Urinary bladder (tissue), 4 donors: ENCODE measurements around the gene POLE. TPM values are rescaled to one million over a fixed set of nuclear protein-coding genes. Genes with fewer than 3 reads are reported as not detected.

Experiments
- DNase-seq: peaks from one replicate; pipeline ENCODE4 v3.0.0-alpha.2; 2015; ENCODE audit errors: extremely low spot score
- H3K27ac ChIP-seq: one replicate; pipeline ENCODE4 v1.5.1; 2013; ENCODE audit warnings: low read depth, mild to moderate bottlenecking, moderate library complexity
- H3K36me3 ChIP-seq: one replicate; pipeline ENCODE4 v1.6.1; 2013; ENCODE audit warnings: mild to moderate bottlenecking, moderate library complexity; ENCODE audit not compliant: insufficient read depth
- H3K4me1 ChIP-seq: one replicate; pipeline ENCODE4 v1.6.1; 2013; ENCODE audit warnings: mild to moderate bottlenecking, moderate library complexity; ENCODE audit not compliant: insufficient read depth
- H3K4me3 ChIP-seq: one replicate; pipeline ENCODE4 v1.5.1; 2013; ENCODE audit warnings: low read depth, low read length
- WGBS: extraction: QIAGEN DNeasy Blood & Tissue Kit; methylation state at CpG from one replicate; pipeline ENCODE4 v1.1.7; 2013; 5-methylcytosine and 5-hydroxymethylcytosine counted together
- polyA plus RNA-seq: library from polyadenylated mRNA; stranded (reverse); fragments of 200-250 nt; gene quantifications from one replicate; pipeline ENCODE4 v1.2.3, GENCODE V29; 2013
- total RNA-seq: library from RNA; depleted of rRNA; stranded (reverse); fragments of >200 nt; gene quantifications from one replicate; pipeline ENCODE4 v1.2.3, GENCODE V29; 2014
- donor health status: healthy with polysubstance abuse.
- donor health status: healthy.

Gene POLE
- total and polyA plus RNA-seq, 2 donors = 17.9 to 49.7 TPM

DNA sequence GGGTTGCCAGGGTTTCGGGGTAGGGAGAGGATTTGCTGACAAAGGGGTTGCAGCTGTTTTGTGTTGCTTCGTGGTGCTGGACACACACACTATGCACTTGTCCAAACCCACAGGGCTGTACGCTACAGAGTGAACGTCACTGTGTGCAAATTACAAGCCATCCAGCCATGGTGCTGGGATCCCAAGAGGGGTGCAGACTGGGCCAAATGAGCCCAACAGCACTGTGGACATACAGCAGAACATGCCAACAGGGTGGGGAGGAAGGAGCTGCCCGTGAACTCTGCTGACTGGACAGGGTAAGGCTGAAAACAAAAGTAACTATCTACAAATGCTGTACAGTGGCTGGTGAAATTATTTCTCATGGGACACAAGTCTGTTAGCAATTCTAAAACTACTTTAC, 25.2 kb downstream of the POLE start:
- DNase-seq = no peak
- Histone ChIP-seq H3K27ac (no peak overlapping the region), H3K4me3 (no peak overlapping the region), H3K4me1 (no peaks in the 10 kb centered on the region), H3K36me3 (no peaks in the 10 kb centered on the region)
- 74% methylated on average over 5 of the region's 5 CpGs for WGBS

DNA sequence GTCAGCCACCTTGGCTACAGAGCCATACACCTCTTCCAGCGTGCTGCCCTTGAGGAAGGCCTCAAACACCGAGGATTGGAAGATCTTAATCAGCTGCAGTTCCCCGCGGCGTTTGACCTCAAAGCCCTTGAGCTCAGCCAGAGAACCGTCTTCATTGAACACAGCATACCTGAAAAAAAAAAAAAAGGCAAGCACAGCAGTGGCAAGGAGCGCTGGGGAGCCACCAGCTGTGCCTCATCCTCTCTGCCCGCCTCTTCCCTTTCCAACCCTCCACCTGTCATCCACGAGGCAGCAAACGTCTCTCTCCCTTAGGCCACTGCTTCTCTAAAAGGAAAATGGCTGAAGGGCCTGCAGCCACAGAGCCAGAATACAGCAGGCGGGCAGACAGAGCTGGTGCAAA, 26.1 kb downstream of the POLE start:
- Histone ChIP-seq H3K4me3 (no peak overlapping the region), H3K4me1 (no peaks in the 10 kb centered on the region), H3K36me3 (no peaks in the 10 kb centered on the region), H3K27ac (no peak overlapping the region)
- 82% methylated on average over 11 of the region's 11 CpGs for WGBS
- no peak for DNase-seq

DNA sequence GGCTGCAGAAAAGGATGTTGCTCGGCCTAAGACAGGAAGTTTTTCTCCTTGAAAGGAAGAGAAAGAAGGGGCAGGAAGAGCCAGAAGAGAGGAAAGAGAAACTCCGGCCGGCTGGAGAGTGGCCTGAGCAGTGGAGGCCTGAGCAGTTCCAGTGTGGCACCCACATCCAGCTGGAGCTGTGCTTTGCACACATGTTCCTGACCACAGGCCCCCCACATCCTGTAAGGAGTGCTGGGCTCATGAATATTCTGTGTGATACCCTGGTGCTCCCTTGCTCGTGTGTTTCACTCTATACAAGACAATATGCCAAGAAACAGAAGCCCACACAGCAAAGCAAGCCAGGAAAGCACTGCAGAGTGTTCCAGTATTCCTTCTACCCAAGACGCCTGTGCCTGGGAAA, 27.1 kb downstream of the POLE start:
- WGBS = 75% methylated on average over 5 of the region's 5 CpGs
- DNase-seq = no peak
- no peak overlapping the region for H3K4me3 ChIP-seq
- H3K27ac ChIP-seq = no peak overlapping the region
- no peaks in the 10 kb centered on the region for H3K4me1 ChIP-seq
- H3K36me3 ChIP-seq = no peaks in the 10 kb centered on the region

DNA sequence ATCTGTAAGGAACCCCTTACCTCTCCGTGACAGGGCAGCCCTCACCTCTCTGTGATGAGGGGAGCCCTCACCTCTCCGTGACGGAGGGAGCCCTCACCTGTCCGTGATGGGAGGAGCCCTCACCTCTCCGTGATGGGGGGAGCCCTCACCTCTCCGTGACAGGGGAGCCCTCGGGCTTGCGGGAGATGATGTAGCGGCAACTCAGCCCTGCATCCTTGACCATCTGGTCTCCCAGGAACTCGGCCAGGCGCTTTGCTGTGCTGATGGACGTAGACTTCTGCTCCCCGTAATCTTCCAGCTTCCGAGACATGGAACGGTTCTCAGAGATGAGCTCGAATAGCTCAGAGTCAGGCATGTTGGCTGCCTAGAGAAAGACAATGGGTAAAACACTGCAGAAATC, 28.0 kb downstream of the POLE start:
- Histone ChIP-seq H3K4me3 (no peak overlapping the region), H3K27ac (no peak overlapping the region), H3K4me1 (no peaks in the 10 kb centered on the region), H3K36me3 (no peaks in the 10 kb centered on the region)
- WGBS = 92% methylated on average over 16 of the region's 16 CpGs
- DNase-seq = no peak

DNA sequence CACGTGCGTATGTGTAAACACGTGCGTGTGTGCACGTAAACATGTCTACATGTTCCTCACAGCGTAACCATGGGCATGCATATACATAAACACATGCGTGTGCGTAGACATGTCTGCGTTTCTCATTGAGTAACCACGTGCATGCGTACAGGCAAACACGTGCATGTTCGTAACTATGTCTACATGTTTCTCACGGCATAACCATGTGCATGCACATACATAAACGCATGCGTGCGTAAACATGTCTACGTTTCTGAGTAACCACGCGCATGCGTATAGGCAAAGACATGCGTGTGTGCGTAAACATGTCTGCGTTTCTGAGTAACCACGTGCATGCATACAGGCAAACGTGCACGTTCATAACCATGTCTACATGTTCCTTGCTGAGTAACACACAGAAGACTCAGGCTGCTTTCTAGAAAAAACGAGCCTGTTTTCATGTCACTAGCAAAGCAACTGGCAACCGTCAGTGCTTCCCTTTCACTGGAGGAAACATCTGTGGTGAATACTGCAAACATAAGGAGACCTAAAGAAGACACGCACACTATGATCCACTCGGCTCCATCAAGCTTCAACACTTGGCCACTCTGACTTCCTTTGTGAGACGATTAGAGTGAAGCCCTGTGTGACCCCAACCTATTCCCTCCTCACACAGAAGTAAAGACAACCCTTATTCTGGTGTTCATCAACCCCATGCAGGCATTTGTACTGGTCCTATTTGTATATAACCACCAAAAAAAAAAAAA, 28.8 kb downstream of the POLE start:
- Histone ChIP-seq H3K4me3 (no peak overlapping the region), H3K36me3 (no peaks in the 10 kb centered on the region), H3K27ac (no peak overlapping the region), H3K4me1 (no peaks in the 10 kb centered on the region)
- 91% methylated on average over 32 of the region's 32 CpGs for WGBS
- DNase-seq = no peak

DNA sequence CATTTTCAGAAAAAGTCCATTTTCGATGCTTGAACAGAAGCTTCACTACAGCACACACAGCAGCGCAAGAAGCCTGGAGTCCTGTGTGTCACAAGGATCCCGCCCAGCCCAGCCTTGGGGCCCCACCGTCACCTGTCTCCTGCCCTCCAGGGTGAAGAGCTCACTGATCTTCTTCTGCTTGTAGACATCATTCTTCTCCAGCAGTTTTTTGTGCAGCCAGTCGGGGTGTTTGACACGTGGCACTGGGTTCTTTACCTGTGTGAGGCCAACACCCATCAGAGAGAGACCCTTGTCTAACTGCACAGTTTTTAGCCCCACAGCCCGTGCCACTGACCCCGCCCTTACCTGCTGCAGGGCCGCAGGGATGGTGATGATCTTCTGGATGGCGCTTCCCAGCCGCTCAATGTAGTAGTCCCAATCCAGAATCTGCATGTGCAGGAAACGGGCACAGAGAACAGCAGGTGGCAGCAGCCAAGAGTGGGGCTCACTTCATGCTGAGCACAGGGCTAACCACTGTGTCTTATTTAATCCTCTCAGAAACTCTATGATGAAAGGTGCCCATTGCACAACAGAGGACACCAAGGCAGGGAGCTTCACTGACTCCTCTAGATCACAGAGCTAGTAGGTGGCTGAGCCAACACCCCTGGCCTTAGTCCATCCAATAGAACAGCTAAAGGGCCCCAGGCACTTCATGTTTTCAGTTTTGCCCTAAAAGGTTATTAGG, 30.0 kb downstream of the POLE start:
- no peak overlapping the region for H3K4me3 ChIP-seq
- H3K36me3 ChIP-seq = peaks cover 3% of the 10 kb centered on the region
- DNase-seq = no peak
- 95% methylated on average over 12 of the region's 12 CpGs for WGBS
- no peak overlapping the region for H3K27ac ChIP-seq
- H3K4me1 ChIP-seq = no peaks in the 10 kb centered on the region

DNA sequence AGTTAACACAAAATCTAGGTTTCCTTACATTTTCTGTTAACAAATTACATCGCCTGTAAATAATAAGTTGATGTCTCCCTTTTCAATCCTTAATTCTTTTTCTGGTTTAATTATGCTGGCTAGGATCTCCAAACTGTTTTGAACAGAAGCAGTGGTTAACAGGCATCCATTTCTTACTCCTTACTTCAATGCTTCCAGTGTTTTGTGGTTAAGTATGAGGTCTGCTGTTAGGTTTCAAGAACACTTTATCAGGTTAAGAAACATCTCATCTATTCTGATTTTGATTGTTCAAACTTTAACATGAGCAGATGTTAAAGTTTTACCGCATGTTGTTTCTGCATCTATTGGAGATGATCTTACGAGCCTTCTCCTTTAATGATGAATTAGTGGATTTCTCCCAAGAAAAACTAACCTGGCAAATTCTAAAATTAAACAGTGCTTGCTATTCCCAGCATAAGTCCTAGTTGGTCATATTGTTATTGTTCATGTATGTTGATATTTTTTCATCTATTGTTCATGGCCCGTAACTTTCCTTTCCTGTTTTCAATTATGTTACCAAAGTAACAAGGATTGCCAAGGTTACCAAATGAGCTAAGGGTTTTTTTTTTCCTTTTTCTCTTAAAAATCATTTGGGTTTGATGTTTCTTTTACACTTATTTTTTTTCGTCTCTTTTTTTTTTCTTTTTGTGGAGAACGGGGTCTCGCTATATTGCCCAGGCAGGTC, 33.4 kb downstream of the POLE start:
- no peaks in the 10 kb centered on the region for H3K4me1 ChIP-seq
- H3K27ac ChIP-seq = no peak overlapping the region
- H3K36me3 ChIP-seq = peaks cover 3% of the 10 kb centered on the region
- WGBS = 91% methylated on average over 7 of the region's 7 CpGs
- H3K4me3 ChIP-seq = no peak overlapping the region
- DNase-seq = no peak

DNA sequence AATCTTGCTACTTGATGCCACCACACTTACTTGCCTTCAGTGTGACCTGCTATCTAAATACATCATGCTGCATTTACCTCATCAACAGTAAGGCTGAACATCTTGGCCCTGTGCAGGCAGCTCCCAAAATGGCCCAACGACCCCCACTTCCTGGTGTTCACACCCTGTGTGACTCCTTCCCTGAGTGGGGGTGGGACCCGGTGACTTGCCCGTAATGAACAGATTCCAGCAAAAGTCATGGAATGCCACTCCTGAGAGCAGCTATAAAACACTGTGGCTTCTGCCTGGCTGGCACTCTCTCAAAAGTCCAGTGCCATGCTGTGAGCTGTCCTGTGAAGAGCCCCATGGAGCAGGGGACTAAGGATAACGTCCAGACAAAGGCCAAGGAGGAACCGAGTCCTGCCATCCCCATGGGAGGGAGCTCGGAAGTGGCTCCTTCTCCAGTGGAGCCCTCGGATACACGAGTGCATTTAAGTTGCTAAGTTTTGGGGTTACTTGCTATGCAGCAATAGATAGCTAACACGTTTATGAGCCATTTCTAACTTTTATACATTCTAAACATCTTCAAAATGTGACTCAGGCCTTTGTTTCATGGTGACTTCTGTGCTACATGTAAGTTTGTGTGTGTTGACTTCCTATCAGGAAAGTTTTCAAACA, 35.6 kb downstream of the POLE start:
- no peak for DNase-seq
- peaks cover 4% of the 10 kb centered on the region for H3K36me3 ChIP-seq
- H3K27ac ChIP-seq = no peak overlapping the region
- H3K4me3 ChIP-seq = no peak overlapping the region
- no peaks in the 10 kb centered on the region for H3K4me1 ChIP-seq
- 84% methylated on average over 9 of the region's 9 CpGs for WGBS

DNA sequence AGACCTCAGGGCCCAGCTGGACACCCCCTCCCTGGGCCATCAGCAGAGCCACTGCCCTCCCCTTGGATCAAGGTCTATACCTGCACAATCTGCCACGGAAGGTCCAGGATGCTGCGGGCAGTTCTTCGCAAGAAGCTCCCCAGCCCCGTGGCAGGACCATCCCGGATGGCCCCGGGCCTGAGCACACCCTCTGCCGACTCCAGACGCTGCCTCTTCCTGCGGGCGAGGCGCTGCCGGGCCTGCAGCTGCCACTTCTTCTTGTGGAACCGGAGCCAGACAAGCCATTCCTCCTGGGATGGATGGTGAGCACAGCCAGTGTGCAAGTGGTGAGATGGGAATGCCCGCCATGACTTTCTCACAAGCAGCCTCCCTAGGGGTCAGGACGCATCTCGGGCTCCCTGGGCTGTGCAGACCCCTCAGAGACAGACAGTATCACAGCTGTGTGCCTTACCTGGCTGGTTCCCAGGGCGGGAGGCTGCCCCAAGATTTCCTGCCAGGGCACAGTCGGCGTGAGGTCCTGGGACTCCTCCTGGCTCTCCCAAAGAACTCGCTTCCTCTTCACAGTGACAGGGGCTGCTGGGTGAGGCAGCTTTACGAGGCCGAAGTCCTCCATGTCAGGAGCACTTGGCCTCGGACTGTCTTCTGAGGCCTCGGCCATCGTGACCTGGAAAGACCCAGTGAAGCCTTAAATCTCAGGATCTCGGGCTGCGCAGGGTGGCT, 37.8 kb downstream of the POLE start:
- Histone ChIP-seq H3K27ac (no peak overlapping the region), H3K4me1 (no peaks in the 10 kb centered on the region), H3K4me3 (no peak overlapping the region), H3K36me3 (peaks cover 4% of the 10 kb centered on the region)
- WGBS = 93% methylated on average over 27 of the region's 27 CpGs
- no peak for DNase-seq

DNA sequence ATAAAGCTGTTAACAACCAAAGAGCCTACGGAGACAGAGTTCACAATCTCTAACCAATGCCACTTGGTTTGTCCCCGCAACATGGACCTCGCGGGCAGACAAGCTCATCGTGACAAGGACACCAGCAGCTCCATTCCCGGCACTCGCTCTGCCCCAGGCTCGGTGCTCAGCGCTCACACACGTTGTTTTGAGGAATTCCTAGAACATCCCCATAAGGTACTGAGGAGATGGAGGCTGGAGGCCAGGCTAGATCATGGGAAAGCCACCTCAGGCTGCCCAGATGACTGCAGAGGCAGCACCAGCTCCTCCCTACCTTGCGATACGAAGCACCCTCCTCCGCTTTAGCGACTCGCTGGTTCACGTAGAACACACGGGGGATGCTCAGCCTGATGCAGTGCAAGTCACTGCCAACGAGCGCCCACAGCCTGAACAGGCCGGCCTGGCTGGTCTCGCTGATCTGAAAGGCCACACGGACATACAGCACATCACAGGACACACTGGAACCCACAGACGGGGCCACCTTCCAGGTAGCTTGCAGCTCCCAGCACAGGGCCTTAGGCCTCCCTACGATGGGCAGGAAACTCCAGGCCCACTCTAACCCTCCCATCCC, 38.4 kb downstream of the POLE start:
- WGBS = 94% methylated on average over 24 of the region's 24 CpGs

DNA sequence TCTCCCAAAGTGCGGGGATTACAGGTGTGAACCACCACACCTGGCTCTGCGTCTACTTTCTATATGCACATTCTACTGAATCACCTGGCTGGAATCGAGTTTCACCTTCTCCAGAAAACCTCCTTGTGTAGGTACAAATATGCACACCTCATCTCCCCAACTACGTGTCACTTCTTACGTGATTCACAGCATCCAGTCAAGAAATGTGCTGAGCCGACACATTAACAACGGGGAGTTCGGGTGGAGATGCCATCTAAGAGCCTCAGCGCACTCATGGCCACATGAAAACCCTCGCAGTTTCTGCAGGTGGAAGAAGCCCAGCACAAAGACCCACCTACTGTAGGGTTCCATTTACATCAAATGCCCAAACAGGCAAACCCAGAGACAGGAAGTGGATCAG, 39.3 kb downstream of the POLE start:
- Histone ChIP-seq H3K27ac (no peak overlapping the region), H3K36me3 (peaks cover 2% of the 10 kb centered on the region), H3K4me3 (no peak overlapping the region), H3K4me1 (no peaks in the 10 kb centered on the region)
- 96% methylated on average over 10 of the region's 10 CpGs for WGBS
- DNase-seq = no peak

More for the DNA sequence above, 38.4 kb downstream of the POLE start:
- no peak for DNase-seq
- no peak overlapping the region for H3K4me3 ChIP-seq
- H3K4me1 ChIP-seq = no peaks in the 10 kb centered on the region
- H3K36me3 ChIP-seq = peaks cover 4% of the 10 kb centered on the region
- H3K27ac ChIP-seq = no peak overlapping the region

DNA sequence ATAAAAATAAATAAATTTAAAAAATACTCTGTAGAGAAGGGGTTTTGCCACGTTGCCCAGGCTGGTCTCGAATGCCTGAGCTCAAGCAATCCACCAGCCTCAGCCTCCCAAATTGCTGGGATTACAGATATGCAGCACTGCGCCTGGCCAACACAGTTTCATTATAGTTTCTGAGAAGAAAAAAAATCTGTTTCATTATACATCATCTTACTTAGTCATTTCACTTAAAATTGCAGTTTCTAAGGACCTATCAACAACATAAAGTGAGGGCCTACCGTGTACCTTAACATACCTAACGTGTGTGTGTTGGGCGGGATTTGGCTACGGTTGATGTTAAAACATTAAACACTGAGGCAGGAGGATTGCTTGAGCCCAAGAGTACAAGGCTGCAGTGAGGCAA, 40.3 kb downstream of the POLE start:
- H3K4me3 ChIP-seq = no peak overlapping the region
- no peak for DNase-seq
- no peak overlapping the region for H3K27ac ChIP-seq
- 96% methylated on average over 7 of the region's 7 CpGs for WGBS
- no peaks in the 10 kb centered on the region for H3K4me1 ChIP-seq
- H3K36me3 ChIP-seq = peaks cover 2% of the 10 kb centered on the region
